GM23338 (cell line): ENCODE measurements around the gene ATG7. TPM values are rescaled to one million over a fixed set of nuclear protein-coding genes. Genes with fewer than 3 reads are reported as not detected.

Experiments used
- ATAC-seq: fragments of 200-7000 bp; cut with Tn5 transposase; 3 replicates; pipeline ENCODE4 v1.9.1; 2020
- DNase-seq: peaks from one replicate; pipeline ENCODE4 v3.0.0-alpha.2; 2015; ENCODE audit warnings: low spot score
- H2AFZ ChIP-seq: fragments of 200-600 bp; sonication (generic); 2 replicates; pipeline ENCODE4 v1.8.0; 2016; ENCODE audit warnings: antibody characterized with exemption, mild to moderate bottlenecking, moderate library complexity
- H3F3A ChIP-seq: fragments of 200-600 bp; sonication (generic); replicated peaks from 2 replicates; pipeline ENCODE4 v1.8.0; 2017; ENCODE audit warnings: antibody characterized with exemption, mixed run types, low read depth
- H3K27ac ChIP-seq: fragments of 200-600 bp; sonication (generic); 2 replicates; pipeline ENCODE4 v1.6.1; 2016; ENCODE audit warnings: low read depth
- H3K27me3 ChIP-seq: fragments of 200-600 bp; sonication (generic); 2 replicates; pipeline ENCODE4 v1.8.0; 2016; ENCODE audit warnings: mild to moderate bottlenecking, mixed run types, moderate library complexity; ENCODE audit not compliant: insufficient read depth
- H3K36me3 ChIP-seq: fragments of 200-600 bp; sonication (generic); 2 replicates; pipeline ENCODE4 v1.8.0; 2016; ENCODE audit warnings: mild to moderate bottlenecking; ENCODE audit not compliant: insufficient read depth
- H3K4me1 ChIP-seq: fragments of 200-600 bp; sonication (generic); 2 replicates; pipeline ENCODE4 v1.8.0; 2016; ENCODE audit warnings: mild to moderate bottlenecking, moderate library complexity; ENCODE audit not compliant: insufficient read depth
- H3K4me2 ChIP-seq: fragments of 200-600 bp; sonication (generic); 2 replicates; pipeline ENCODE4 v1.7.1; 2017; ENCODE audit warnings: mixed run types
- H3K4me3 ChIP-seq: fragments of 200-600 bp; sonication (generic); 2 replicates; pipeline ENCODE4 v1.6.1; 2016; ENCODE audit warnings: mixed run types
- H3K79me2 ChIP-seq: fragments of 200-600 bp; sonication (generic); replicated peaks from 2 replicates; pipeline ENCODE4 v1.8.0; 2017; ENCODE audit warnings: mild to moderate bottlenecking; ENCODE audit not compliant: insufficient read depth
- H3K9me2 ChIP-seq: fragments of 200-600 bp; sonication (generic); 2 replicates; pipeline ENCODE4 v1.8.0; 2017; ENCODE audit not compliant: insufficient read depth
- H4K20me1 ChIP-seq: fragments of 200-600 bp; sonication (generic); replicated peaks from 2 replicates; pipeline ENCODE4 v1.8.0; 2017; ENCODE audit warnings: mild to moderate bottlenecking; ENCODE audit not compliant: insufficient read depth
- H3K27ac Mint-ChIP-seq: 2 replicates; pipeline ENCODE4 v1.8.0; 2020; ENCODE audit warnings: inconsistent platforms, mild to moderate bottlenecking, moderate library complexity, mixed read lengths
- H3K27me3 Mint-ChIP-seq: 3 replicates; pipeline ENCODE4 v1.8.0; 2022; ENCODE audit warnings: low read depth, mild to moderate bottlenecking, moderate library complexity, mixed read lengths, inconsistent platforms; ENCODE audit not compliant: insufficient read depth, poor library complexity
- H3K36me3 Mint-ChIP-seq: 3 replicates; pipeline ENCODE4 v1.8.0; 2021; ENCODE audit warnings: low read depth, mild to moderate bottlenecking, inconsistent platforms, moderate library complexity, mixed read lengths
- H3K4me1 Mint-ChIP-seq: 3 replicates; pipeline ENCODE4 v1.8.0; 2020; ENCODE audit warnings: mild to moderate bottlenecking, inconsistent platforms, mixed read lengths
- H3K4me3 Mint-ChIP-seq: 3 replicates; pipeline ENCODE4 v1.8.0; 2021; ENCODE audit warnings: moderate library complexity, mild to moderate bottlenecking, inconsistent platforms, mixed read lengths
- H3K9me3 Mint-ChIP-seq: 3 replicates; pipeline ENCODE4 v1.8.0; 2020; ENCODE audit warnings: moderate library complexity, mild to moderate bottlenecking, inconsistent platforms, mixed read lengths
- EZH2 ChIP-seq: fragments of 200-600 bp; sonication (generic); IDR thresholded peaks from one replicate; pipeline ENCODE4 v1.8.0; 2017; ENCODE audit warnings: antibody characterized with exemption, mild to moderate bottlenecking, low read depth; ENCODE audit not compliant: unreplicated experiment
- JUNB ChIP-seq: IDR thresholded peaks from one replicate; pipeline ENCODE4 v1.6.1; 2016; ENCODE audit warnings: antibody characterized with exemption; ENCODE audit not compliant: unreplicated experiment
- POLR2AphosphoS5 ChIP-seq: IDR thresholded peaks from 2 replicates; pipeline ENCODE4 v1.6.1; 2016; ENCODE audit warnings: antibody characterized with exemption, low read depth
- ZNF331 ChIP-seq: fragments of 250-450 bp; sonication (Bioruptor Pico); IDR thresholded peaks from 2 replicates; pipeline ENCODE4 v1.5.0; 2020; ENCODE audit warnings: low read depth, mild to moderate bottlenecking, moderate library complexity
- polyA plus RNA-seq: library from polyadenylated mRNA; unstranded; fragments of >200 nt; fragmentation: Nextera tagmentation; extraction: Ambion mirVana; gene quantifications from 2 replicates; pipeline ENCODE4 v1.2.1, GENCODE V29; 2016
- total RNA-seq: library from RNA; depleted of rRNA; stranded (reverse); fragments of >200 nt; shearing (Covaris generic); gene quantifications from 2 replicates; pipeline ENCODE4 v1.2.3, GENCODE V29; 2014
- TF ChIP-seq, protein P1 (sequence below): IDR thresholded peaks from one replicate; pipeline ENCODE4 v1.6.1; 2018; ENCODE audit warnings: antibody characterized with exemption; ENCODE audit not compliant: unreplicated experiment
- TF ChIP-seq, protein P2 (sequence below): IDR thresholded peaks from 2 replicates; pipeline ENCODE4 v1.6.1; 2016; ENCODE audit warnings: antibody characterized with exemption

Gene ATG7
- total and polyA plus RNA-seq, 2 experiments from 2014 or later, result 16.2 to 36.7 TPM

DNA sequence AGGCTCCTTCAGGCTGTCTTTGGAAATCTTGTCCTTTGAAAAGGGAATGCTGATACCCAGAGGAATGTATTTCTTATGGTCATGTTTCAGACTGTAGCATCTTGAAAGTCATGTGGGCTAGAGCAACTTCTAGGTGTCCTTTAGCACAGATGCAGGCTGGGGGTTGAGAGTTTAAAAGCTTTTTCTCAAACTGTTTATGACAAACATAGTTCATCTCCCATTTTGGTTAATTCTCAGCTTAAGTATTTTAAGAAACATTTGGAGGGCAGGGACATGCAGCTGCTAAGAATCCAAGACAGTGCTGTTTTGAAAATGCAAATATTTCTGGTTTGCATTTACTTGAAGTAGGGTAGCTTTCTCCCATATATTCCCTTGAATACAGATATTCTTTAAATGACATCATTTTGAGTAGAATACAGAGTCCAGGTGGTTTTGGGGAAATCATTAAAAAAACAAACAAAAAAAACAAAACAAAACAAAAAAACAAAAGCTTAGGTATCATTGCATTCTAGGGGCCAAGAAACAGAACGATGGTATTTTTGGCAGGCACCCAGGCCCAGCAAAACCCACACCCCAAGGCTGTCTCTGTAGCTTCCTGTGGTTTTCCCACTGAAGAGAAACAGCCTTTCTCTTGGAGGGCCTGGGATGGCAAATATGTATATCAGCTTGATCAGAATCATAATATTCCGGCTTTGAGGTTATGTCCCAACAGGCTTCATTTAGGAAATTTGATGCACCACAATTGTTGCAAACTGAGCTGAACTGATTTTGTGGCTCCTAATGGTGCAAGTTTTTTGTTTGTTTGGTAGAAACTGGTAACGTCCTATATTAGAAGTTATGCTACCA lies 120.0 kb downstream of the ATG7 start:
- no peaks in the 10 kb centered on the region for H3K9me3 Mint-ChIP-seq
- H3K4me3 Mint-ChIP-seq, result no peak overlapping the region
- H3K27ac Mint-ChIP-seq, result 0 out of 2 replicates have a peak overlapping the region, but pooled peaks have one; percentile 32
- Histone ChIP-seq H3K36me3 (no peaks in the 10 kb centered on the region), H3K27ac (no peak overlapping the region), H3K79me2 (no peaks in the 10 kb centered on the region), H3F3A (no peaks in the 10 kb centered on the region), H3K4me2 (no peak overlapping the region), H2AFZ (no peak overlapping the region), H3K27me3 (no peaks in the 10 kb centered on the region), H3K4me3 (no peak overlapping the region), H3K9me2 (no peaks in the 10 kb centered on the region), H4K20me1 (no peaks in the 10 kb centered on the region; the same call in 1 of the 2 replicates), H3K4me1 (peaks cover 6% of the 10 kb centered on the region)
- ATAC-seq (no peak), DNase-seq (no peak)
- H3K36me3 Mint-ChIP-seq, result no peaks in the 10 kb centered on the region
- TF ChIP-seq POLR2AphosphoS5, result no peak
- no peak for TF ChIP-seq EZH2
- TF ChIP-seq, protein P1, sequence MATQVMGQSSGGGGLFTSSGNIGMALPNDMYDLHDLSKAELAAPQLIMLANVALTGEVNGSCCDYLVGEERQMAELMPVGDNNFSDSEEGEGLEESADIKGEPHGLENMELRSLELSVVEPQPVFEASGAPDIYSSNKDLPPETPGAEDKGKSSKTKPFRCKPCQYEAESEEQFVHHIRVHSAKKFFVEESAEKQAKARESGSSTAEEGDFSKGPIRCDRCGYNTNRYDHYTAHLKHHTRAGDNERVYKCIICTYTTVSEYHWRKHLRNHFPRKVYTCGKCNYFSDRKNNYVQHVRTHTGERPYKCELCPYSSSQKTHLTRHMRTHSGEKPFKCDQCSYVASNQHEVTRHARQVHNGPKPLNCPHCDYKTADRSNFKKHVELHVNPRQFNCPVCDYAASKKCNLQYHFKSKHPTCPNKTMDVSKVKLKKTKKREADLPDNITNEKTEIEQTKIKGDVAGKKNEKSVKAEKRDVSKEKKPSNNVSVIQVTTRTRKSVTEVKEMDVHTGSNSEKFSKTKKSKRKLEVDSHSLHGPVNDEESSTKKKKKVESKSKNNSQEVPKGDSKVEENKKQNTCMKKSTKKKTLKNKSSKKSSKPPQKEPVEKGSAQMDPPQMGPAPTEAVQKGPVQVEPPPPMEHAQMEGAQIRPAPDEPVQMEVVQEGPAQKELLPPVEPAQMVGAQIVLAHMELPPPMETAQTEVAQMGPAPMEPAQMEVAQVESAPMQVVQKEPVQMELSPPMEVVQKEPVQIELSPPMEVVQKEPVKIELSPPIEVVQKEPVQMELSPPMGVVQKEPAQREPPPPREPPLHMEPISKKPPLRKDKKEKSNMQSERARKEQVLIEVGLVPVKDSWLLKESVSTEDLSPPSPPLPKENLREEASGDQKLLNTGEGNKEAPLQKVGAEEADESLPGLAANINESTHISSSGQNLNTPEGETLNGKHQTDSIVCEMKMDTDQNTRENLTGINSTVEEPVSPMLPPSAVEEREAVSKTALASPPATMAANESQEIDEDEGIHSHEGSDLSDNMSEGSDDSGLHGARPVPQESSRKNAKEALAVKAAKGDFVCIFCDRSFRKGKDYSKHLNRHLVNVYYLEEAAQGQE, result no peak
- TF ChIP-seq JUNB, result no peak
- TF ChIP-seq, protein P2, sequence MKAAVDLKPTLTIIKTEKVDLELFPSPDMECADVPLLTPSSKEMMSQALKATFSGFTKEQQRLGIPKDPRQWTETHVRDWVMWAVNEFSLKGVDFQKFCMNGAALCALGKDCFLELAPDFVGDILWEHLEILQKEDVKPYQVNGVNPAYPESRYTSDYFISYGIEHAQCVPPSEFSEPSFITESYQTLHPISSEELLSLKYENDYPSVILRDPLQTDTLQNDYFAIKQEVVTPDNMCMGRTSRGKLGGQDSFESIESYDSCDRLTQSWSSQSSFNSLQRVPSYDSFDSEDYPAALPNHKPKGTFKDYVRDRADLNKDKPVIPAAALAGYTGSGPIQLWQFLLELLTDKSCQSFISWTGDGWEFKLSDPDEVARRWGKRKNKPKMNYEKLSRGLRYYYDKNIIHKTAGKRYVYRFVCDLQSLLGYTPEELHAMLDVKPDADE, result no peak
- H3K4me1 Mint-ChIP-seq, result peaks cover 12% of the 10 kb centered on the region
- peaks cover 3% of the 10 kb centered on the region for H3K27me3 Mint-ChIP-seq

DNA sequence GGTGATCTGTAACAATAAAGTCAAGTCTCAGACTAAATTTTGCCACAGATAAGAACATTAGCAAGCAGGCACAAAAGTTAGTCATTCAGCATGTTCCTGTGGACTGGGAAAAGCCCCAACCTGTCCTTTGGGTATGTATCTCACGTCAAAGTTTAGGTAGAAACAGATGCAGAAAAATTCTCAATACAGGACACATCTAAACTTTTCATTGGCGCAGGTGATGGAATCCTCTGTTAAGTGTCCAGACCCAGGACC lies 120.6 kb downstream of the ATG7 start:
- no peak overlapping the region for H3K4me3 Mint-ChIP-seq
- H3K4me1 Mint-ChIP-seq, result peaks cover 12% of the 10 kb centered on the region
- H3K79me2 ChIP-seq, result no peaks in the 10 kb centered on the region
- H3K9me2 ChIP-seq, result no peaks in the 10 kb centered on the region
- peaks cover 6% of the 10 kb centered on the region for H3K4me1 ChIP-seq
- H2AFZ ChIP-seq, result no peak overlapping the region
- H3K36me3 ChIP-seq, result no peaks in the 10 kb centered on the region
- DNase-seq, result no peak
- no peaks in the 10 kb centered on the region for H3K27me3 ChIP-seq
- peaks cover 3% of the 10 kb centered on the region for H3K27me3 Mint-ChIP-seq
- H3K27ac Mint-ChIP-seq, result 0 out of 2 replicates have a peak overlapping the region, but pooled peaks have one; percentile 32
- H4K20me1 ChIP-seq, result no peaks in the 10 kb centered on the region; the same call in 1 of the 2 replicates
- H3K4me3 ChIP-seq, result no peak overlapping the region
- ATAC-seq, result no peak
- no peaks in the 10 kb centered on the region for H3K9me3 Mint-ChIP-seq
- H3F3A ChIP-seq, result no peaks in the 10 kb centered on the region
- no peak overlapping the region for H3K4me2 ChIP-seq
- no peaks in the 10 kb centered on the region for H3K36me3 Mint-ChIP-seq
- H3K27ac ChIP-seq, result no peak overlapping the region
- TF ChIP-seq JUNB, result no peak
- TF ChIP-seq, protein P1, result no peak
- TF ChIP-seq ZNF331, result no peak
